Measurements from ENCODE around the gene XRCC1. TPM values are rescaled to one million over a fixed set of nuclear protein-coding genes. Genes with fewer than 3 reads are reported as not detected.
A peak's percentile ranks its signal among the peaks of the same experiment; 100 is the strongest.

Gene XRCC1
- total RNA-seq, 1 donor from 2014 or later, result 10.5 TPM

DNA sequence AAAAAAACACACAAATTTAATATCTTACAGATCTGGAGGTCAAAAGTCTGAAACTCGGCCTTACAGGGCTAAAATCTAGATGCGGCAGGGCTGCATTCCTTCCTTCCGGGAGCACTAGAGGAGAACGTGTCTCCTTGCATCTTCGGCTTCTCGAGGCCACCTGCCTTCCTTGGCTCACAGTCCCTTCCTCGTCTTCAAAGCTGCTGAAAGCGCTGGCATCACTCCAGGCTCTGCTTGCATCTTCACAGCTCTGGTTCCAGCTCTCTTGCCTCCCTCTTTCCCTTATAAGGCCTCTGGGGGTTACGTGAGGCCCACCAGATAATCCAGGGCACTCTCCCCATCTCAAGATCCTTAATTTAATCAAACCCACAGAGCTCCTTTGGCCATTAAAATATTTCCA lies 10.5 kb downstream of the XRCC1 start:
- FAIRE-seq, result no peak

DNA sequence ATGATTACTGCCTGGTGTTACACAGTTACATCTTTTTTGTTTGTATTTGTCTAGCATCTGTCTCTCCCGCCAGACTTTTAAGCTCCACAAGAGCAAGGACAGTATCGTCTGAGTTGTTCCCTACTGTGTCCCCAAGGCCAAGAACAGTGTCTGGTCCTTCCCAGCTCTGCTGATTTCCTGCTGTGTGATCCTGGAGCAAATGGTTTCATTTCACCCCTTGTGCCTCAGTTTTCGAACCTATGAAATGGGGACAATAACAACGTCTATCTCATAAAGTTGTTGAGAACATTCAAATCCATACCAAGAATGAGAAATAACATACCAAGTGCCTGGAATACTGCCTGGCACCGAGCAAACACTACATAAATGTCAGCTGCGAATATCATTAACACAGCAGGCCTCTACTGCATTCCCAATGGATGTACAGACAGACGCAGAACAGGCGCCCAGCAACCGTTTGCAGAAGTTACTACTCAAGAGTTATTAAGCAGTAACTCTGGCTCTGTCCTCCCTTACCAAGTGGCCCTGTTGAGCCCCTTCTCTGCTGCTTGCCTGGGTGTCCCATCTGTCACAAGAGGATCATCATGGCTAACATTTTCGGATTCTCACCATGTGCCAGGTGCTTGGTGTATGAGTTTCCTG lies 11.4 kb downstream of the XRCC1 start:
- Histone ChIP-seq H3K27me3 (ENCODE audit: control insufficient read depth, insufficient read depth, low read length) (no peaks in the 10 kb centered on the region), H3K36me3 (ENCODE audit: control insufficient read depth, insufficient read depth, low read length) (peaks cover 1% of the 10 kb centered on the region), H3K4me3 (ENCODE audit: low read depth, low read length) (no peak overlapping the region)
- no peak for DNase-seq (ENCODE audit: low read depth)
- peak; percentile 40 for FAIRE-seq
- TF ChIP-seq, protein P1, sequence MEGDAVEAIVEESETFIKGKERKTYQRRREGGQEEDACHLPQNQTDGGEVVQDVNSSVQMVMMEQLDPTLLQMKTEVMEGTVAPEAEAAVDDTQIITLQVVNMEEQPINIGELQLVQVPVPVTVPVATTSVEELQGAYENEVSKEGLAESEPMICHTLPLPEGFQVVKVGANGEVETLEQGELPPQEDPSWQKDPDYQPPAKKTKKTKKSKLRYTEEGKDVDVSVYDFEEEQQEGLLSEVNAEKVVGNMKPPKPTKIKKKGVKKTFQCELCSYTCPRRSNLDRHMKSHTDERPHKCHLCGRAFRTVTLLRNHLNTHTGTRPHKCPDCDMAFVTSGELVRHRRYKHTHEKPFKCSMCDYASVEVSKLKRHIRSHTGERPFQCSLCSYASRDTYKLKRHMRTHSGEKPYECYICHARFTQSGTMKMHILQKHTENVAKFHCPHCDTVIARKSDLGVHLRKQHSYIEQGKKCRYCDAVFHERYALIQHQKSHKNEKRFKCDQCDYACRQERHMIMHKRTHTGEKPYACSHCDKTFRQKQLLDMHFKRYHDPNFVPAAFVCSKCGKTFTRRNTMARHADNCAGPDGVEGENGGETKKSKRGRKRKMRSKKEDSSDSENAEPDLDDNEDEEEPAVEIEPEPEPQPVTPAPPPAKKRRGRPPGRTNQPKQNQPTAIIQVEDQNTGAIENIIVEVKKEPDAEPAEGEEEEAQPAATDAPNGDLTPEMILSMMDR (IDR thresholded peaks at IDR 0.05; ENCODE audit: insufficient read depth, low read length, severe bottlenecking), result no peak

More for the DNA sequence above, 10.5 kb downstream of the XRCC1 start:
- Histone ChIP-seq H3K4me3 (ENCODE audit: low read depth, low read length) (no peak overlapping the region), H3K36me3 (ENCODE audit: control insufficient read depth, insufficient read depth, low read length) (peaks cover 1% of the 10 kb centered on the region), H3K27me3 (ENCODE audit: control insufficient read depth, insufficient read depth, low read length) (no peaks in the 10 kb centered on the region)
- no peak for DNase-seq (ENCODE audit: low read depth)
- TF ChIP-seq, protein P1 (IDR thresholded peaks at IDR 0.05; ENCODE audit: insufficient read depth, low read length, severe bottlenecking), result no peak

DNA sequence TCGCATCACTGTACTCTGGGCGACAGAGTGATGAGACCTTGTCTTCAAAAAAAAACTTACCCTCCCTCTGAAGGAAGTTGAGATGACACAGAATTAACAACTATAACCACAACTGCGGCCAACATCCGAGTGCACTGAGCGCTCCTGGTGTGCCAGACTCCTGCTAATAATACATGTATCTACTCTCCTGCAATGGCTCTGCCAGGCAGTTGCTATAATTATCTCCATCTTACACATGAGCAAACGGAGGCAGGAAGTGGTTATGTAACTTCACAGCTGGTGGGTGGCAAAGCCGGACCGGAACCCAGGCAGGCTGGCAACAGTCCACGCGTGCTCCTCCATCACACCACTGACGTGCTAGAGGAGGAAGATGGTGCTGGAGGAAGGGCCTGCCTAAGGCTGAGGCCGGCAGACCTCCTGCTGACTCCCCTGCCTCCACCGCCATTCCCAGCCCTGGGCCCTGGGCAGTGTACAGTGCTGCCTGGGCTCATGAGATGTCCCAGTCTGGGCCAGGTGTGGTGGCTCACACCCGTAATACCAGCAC lies 12.6 kb downstream of the XRCC1 start:
- TF ChIP-seq, protein P1 (IDR thresholded peaks at IDR 0.05; ENCODE audit: insufficient read depth, low read length, severe bottlenecking), result no peak
- no peak overlapping the region for H3K4me3 ChIP-seq (ENCODE audit: low read depth, low read length)
- H3K36me3 ChIP-seq (ENCODE audit: control insufficient read depth, insufficient read depth, low read length), result peaks cover 1% of the 10 kb centered on the region
- FAIRE-seq (no peak), DNase-seq (ENCODE audit: low read depth) (peak; percentile 41)
- H3K27me3 ChIP-seq (ENCODE audit: control insufficient read depth, insufficient read depth, low read length), result no peaks in the 10 kb centered on the region

DNA sequence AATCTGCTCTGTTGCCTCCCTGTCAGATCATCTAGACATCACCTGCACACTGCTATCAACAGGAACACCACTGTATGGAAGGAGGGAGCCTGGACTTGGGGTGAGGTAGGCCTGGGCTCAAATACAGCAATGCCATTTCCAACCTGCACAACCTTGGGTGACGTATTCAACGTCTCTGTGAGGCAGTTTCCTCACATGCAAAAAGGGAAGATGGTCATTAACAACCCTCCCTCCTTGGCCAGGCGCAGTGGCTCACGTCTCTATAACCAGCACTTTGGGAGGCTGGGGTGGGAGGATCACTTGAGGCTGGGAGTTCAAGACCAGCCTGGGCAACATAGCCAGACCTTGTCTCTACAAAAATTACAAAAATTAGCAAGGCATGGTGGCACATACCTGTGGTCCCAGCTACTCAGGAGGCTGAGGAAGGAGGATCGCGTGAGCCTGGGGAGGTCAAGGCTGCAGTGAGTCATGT lies 13.1 kb downstream of the XRCC1 start:
- Histone ChIP-seq H3K27me3 (ENCODE audit: control insufficient read depth, insufficient read depth, low read length) (no peaks in the 10 kb centered on the region), H3K4me3 (ENCODE audit: low read depth, low read length) (no peak overlapping the region), H3K36me3 (ENCODE audit: control insufficient read depth, insufficient read depth, low read length) (peaks cover 1% of the 10 kb centered on the region)
- TF ChIP-seq, protein P1 (IDR thresholded peaks at IDR 0.05; ENCODE audit: insufficient read depth, low read length, severe bottlenecking), result no peak
- no peak for FAIRE-seq
- DNase-seq (ENCODE audit: low read depth), result no peak

DNA sequence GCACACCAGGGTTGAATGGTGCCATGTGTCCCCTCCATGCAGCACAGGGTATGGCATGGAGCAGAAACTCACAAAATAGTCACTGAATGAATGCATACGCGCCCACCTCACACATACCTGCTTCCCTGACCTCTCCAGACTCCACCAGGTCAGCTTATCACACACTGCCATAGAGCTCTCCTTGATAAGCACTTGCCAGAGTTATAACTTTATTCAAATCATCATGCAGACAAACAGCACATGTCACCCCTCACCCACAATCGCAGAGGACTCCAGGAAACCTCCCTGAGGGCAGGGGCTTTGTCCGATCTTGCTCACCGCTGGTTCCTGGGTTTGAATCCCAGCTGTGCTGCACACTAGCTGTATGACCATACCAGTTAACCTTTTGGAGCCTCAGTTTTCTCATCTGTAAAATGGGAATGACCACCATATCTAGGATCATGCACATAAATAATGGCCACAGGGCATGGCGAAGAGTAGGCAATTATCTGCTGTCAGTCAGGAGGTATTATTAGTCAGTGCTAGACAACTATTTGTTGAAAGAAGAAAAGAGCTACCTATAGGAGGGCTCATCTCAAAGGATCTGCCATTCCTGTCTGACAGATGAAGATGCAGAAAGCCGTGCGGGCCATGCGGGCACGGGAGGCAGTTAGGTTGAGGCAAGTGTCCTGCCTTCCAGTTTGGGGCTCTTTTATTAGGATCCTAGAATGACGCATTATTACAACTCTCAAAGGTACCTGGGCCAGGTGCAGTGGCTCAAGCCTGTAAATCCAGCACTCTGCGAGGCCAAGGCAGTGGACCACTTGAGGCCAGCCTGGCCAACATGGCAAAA lies 14.0 kb downstream of the XRCC1 start:
- TF ChIP-seq, protein P1 (IDR thresholded peaks at IDR 0.05; ENCODE audit: insufficient read depth, low read length, severe bottlenecking), result no peak
- H3K4me3 ChIP-seq (ENCODE audit: low read depth, low read length), result no peak overlapping the region
- no peak for DNase-seq (ENCODE audit: low read depth)
- H3K27me3 ChIP-seq (ENCODE audit: control insufficient read depth, insufficient read depth, low read length), result no peaks in the 10 kb centered on the region
- H3K36me3 ChIP-seq (ENCODE audit: control insufficient read depth, insufficient read depth, low read length), result peaks cover 1% of the 10 kb centered on the region
- no peak for FAIRE-seq

Data from bronchial epithelial cell (primary cell).